Keratinocyte (primary cell): ENCODE data around the gene PTGR3. TPM values are rescaled to one million over a fixed set of nuclear protein-coding genes. Genes with fewer than 3 reads are reported as not detected.
A peak's percentile ranks its signal among the peaks of the same experiment; 100 is the strongest.

Experiments
- DNase-seq: peaks from one replicate; pipeline ENCODE4 v3.0.0-alpha.2; 2011; ENCODE audit warnings: low read depth, missing footprints, low spot score
- FAIRE-seq: peaks from 2 replicates; lab custom pipeline; 2011; peaks lifted over from hg19 to GRCh38; lab: Jason Lieb, UNC
- H2AFZ ChIP-seq: 2 replicates; pipeline ENCODE4 v1.6.0; 2012; ENCODE audit warnings: low read length, control low read depth, inconsistent platforms; ENCODE audit not compliant: control insufficient read depth
- H3K27ac ChIP-seq: 2 replicates; pipeline ENCODE4 v1.5.1; 2011; ENCODE audit warnings: low read length; ENCODE audit not compliant: control insufficient read depth, insufficient read depth
- H3K27me3 ChIP-seq: 3 replicates; pipeline ENCODE4 v1.6.0; 2011; ENCODE audit warnings: low read length; ENCODE audit not compliant: control insufficient read depth, insufficient read depth; ENCODE audit errors: extremely low read depth
- H3K36me3 ChIP-seq, 2 experiments: 2 replicates in 1 of 2; 3 replicates in 1 of 2; pipeline ENCODE4 v1.5.1; 2011; ENCODE audit warnings: low read length in 2 of 2, mild to moderate bottlenecking in 1 of 2; ENCODE audit not compliant: control insufficient read depth in 2 of 2, insufficient read depth in 2 of 2; ENCODE audit errors: extremely low read depth in 1 of 2
- H3K4me1 ChIP-seq: 3 replicates; pipeline ENCODE4 v1.5.1; 2011; ENCODE audit warnings: low read length; ENCODE audit not compliant: control insufficient read depth, insufficient read depth; ENCODE audit errors: extremely low read depth
- H3K4me2 ChIP-seq: 3 replicates; pipeline ENCODE4 v1.6.0; 2011; ENCODE audit warnings: low read depth, low read length; ENCODE audit not compliant: control insufficient read depth, insufficient read depth; ENCODE audit errors: extremely low read depth
- H3K4me3 ChIP-seq, 3 experiments: fragments of 200-600 bp in 1 of 3; sonication (generic) in 1 of 3; 2 replicates in 2 of 3; 3 replicates in 1 of 3; pipeline ENCODE4 v1.5.1; 2011 to 2016; ENCODE audit warnings: low read length in 3 of 3, mild to moderate bottlenecking in 3 of 3, control low read depth in 2 of 3, inconsistent platforms in 1 of 3, low read depth in 1 of 3, mixed read lengths in 1 of 3, mixed run types in 1 of 3, moderate library complexity in 1 of 3; ENCODE audit not compliant: control insufficient read depth in 2 of 3, insufficient read depth in 2 of 3; ENCODE audit errors: extremely low read depth in 1 of 3
- H3K79me2 ChIP-seq: 2 replicates; pipeline ENCODE4 v1.6.0; 2012; ENCODE audit warnings: low read length; ENCODE audit not compliant: control insufficient read depth, insufficient read depth
- H3K9ac ChIP-seq: 3 replicates; pipeline ENCODE4 v1.6.0; 2011; ENCODE audit warnings: low read length; ENCODE audit not compliant: control insufficient read depth, insufficient read depth; ENCODE audit errors: extremely low read depth
- H3K9me1 ChIP-seq: 3 replicates; pipeline ENCODE4 v1.6.0; 2011; ENCODE audit warnings: low read length; ENCODE audit not compliant: control insufficient read depth, insufficient read depth; ENCODE audit errors: extremely low read depth
- H3K9me3 ChIP-seq: 2 replicates; pipeline ENCODE4 v1.5.1; 2012; ENCODE audit warnings: low read depth, low read length; ENCODE audit not compliant: control insufficient read depth
- H4K20me1 ChIP-seq: 3 replicates; pipeline ENCODE4 v1.6.0; 2011; ENCODE audit warnings: low read length; ENCODE audit not compliant: control insufficient read depth, insufficient read depth; ENCODE audit errors: extremely low read depth
- CTCF ChIP-seq, 3 experiments: IDR thresholded peaks in 1 of 3; conservative IDR thresholded peaks in 1 of 3; optimal IDR thresholded peaks in 1 of 3; 2 replicates in 2 of 3; 3 replicates in 1 of 3; pipeline versions ENCODE3 to v1.5.1; 2011; ENCODE audit warnings: low read length in 3 of 3, mild to moderate bottlenecking in 3 of 3, moderate library complexity in 2 of 3, control low read depth in 1 of 3, inconsistent platforms in 1 of 3; ENCODE audit not compliant: insufficient read depth in 2 of 3; ENCODE audit errors: extremely low read depth in 1 of 3
- EZH2 ChIP-seq: IDR thresholded peaks from one replicate; pipeline ENCODE4 v1.6.1; 2012; ENCODE audit warnings: inconsistent platforms, mild to moderate bottlenecking, low read length, moderate library complexity
- dilution Hi-C: fragments of 300-500 bp; cut with MboI; formaldehyde crosslinking; loops from one replicate; pipeline ENCODE4 v1.7.0; 2020; ENCODE audit warnings: low sequenced_read_pairs; ENCODE audit not compliant: extremely low pct_ligation_motif_present
- polyA minus RNA-seq, 3 experiments: library from RNA; depleted of rRNA, polyadenylated mRNA; stranded (reverse); fragments of >200 nt; gene quantifications; 1 replicate in 1 of 3; 2 replicates in 1 of 3; 3 replicates in 1 of 3; pipeline ENCODE4 v1.2.3, GENCODE V29; 2011
- polyA plus RNA-seq, 5 experiments: library from polyadenylated mRNA; depleted of rRNA in 3 of 5; stranded (reverse) in 3 of 5; stranded (forward) in 1 of 5; unstranded in 1 of 5; fragments of >200 nt; gene quantifications; 1 replicate in 1 of 5; 2 replicates in 3 of 5; 3 replicates in 1 of 5; pipeline versions ENCODE4 v1.2.1 to v1.2.3, GENCODE V29; 2011 to 2012; ENCODE audit warnings: missing spikeins in 2 of 5, low read depth in 1 of 5, low replicate concordance in 1 of 5

PTGR3 gene
- polyA plus RNA-seq = 22.2 to 25.2 TPM (median 22.5 TPM) in 3 replicates
- 8.2 TPM for polyA plus RNA-seq (2011; ENCODE audit: low read depth)
- 22.3 and 25.2 TPM in 2 replicates for polyA plus RNA-seq (2011; cell fraction: cytosol; rRNA removed)
- 25.0 and 27.0 TPM in 2 replicates for polyA plus RNA-seq (2011; cell fraction: nucleus; rRNA removed)
- 14.8 and 17.2 TPM in 2 replicates for polyA plus RNA-seq (2012; ENCODE audit: low replicate concordance)
- polyA minus RNA-seq = 14.9 to 30.2 TPM (median 28.5 TPM) in 3 replicates
- 9.6 TPM for polyA minus RNA-seq (2011; cell fraction: cytosol; rRNA and poly(A)+ RNA removed)
- polyA minus RNA-seq (2011; cell fraction: nucleus; rRNA and poly(A)+ RNA removed) = 9.0 and 14.8 TPM in 2 replicates

- no peak for DNase-seq
- H3K4me3 ChIP-seq = peak within 1 kb of the TSS; percentile 67 to 91 (median 90)
- dilution Hi-C loops = no loop called here
- peak within 1 kb of the TSS; percentile 81 for H3K9ac ChIP-seq
- H3K27ac ChIP-seq = peak within 1 kb of the TSS; percentile 82
- no peaks in the 10 kb centered on the region for H4K20me1 ChIP-seq
- H3K27me3 ChIP-seq = no peaks in the 10 kb centered on the region
- no peaks in the 10 kb centered on the region for H3K9me1 ChIP-seq
- H3K4me1 ChIP-seq = peaks cover 23% of the 10 kb centered on the region
- no peak for TF ChIP-seq CTCF (optimal IDR thresholded peaks at IDR 0.05 in 1 of 3, IDR thresholded peaks at IDR 0.05 in 1 of 3, conservative IDR thresholded peaks at IDR 0.05 in 1 of 3; ENCODE audit: extremely low read depth in 1 of 3, insufficient read depth in 2 of 3, low read length in 3 of 3)
- TF ChIP-seq EZH2 = no peak
- peak within 1 kb of the TSS; percentile 85 for H3K4me2 ChIP-seq
- H3K9me3 ChIP-seq = no peaks in the 10 kb centered on the region
- H2AFZ ChIP-seq = peak within 1 kb of the TSS; percentile 77
- H3K79me2 ChIP-seq = peaks cover 41% of the 10 kb centered on the region
- H3K36me3 ChIP-seq = no peaks in the 10 kb centered on the region
- FAIRE-seq = no peak
Observed at GRCh38 chr18:75209129-75209950, at the start of gene PTGR3. TSS of gene PTGR3 (minus strand) at chr18:75209139. CDS start at chr18:75209058, 81 bp downstream.

GRCh38 chr18:75257605-75258004 is 48.7 kb upstream of the PTGR3 start:
- Histone ChIP-seq H3K4me3 (no peak overlapping the region), H3K4me1 (no peaks in the 10 kb centered on the region), H3K4me2 (no peak overlapping the region), H3K9me3 (no peaks in the 10 kb centered on the region), H3K79me2 (peaks cover 2% of the 10 kb centered on the region), H4K20me1 (no peaks in the 10 kb centered on the region), H3K9me1 (no peaks in the 10 kb centered on the region), H3K9ac (no peak overlapping the region), H2AFZ (no peak overlapping the region), H3K36me3 (no peaks in the 10 kb centered on the region), H3K27ac (no peak overlapping the region), H3K27me3 (no peaks in the 10 kb centered on the region)
- DNase-seq (no peak), FAIRE-seq (no peak)
- TF ChIP-seq CTCF (optimal IDR thresholded peaks at IDR 0.05 in 1 of 3, IDR thresholded peaks at IDR 0.05 in 1 of 3, conservative IDR thresholded peaks at IDR 0.05 in 1 of 3; ENCODE audit: extremely low read depth in 1 of 3, insufficient read depth in 2 of 3, low read length in 3 of 3) (no peak), EZH2 (no peak)
- dilution Hi-C loops = no loop called here
